WTC11 (cell line): Measurements from ENCODE around the gene BEST4. TPM values are rescaled to one million over a fixed set of nuclear protein-coding genes. Genes with fewer than 3 reads are reported as not detected.
A peak's percentile ranks its signal among the peaks of the same experiment; 100 is the strongest.

ENCODE experiments used
- ATAC-seq: fragments of 200-7000 bp; cut with Tn5 transposase; 2 replicates; pipeline ENCODE4 v1.10.0; 2021; ENCODE audit warnings: mild to moderate bottlenecking, moderate library complexity
- CTCF ChIA-PET: fragments of 300-600 bp; sonication (Branson Sonifier 250); formaldehyde crosslinking; loops from one replicate; lab custom pipeline; 2021; ENCODE audit warnings: antibody characterized with exemption; lab: Charles Lee
- POLR2A ChIA-PET: fragments of 350-600 bp; sonication (Branson Sonifier 250); formaldehyde crosslinking; loops from one replicate; lab custom pipeline; 2021; ENCODE audit warnings: antibody characterized with exemption; lab: Charles Lee
- DNase-seq: peaks from one replicate; pipeline ENCODE4 v3.0.0; 2021; ENCODE audit warnings: low spot score
- H3K27ac Mint-ChIP-seq: 2 replicates; pipeline ENCODE4 v1.8.0; 2021; ENCODE audit warnings: mixed read lengths
- H3K27me3 Mint-ChIP-seq: 2 replicates; pipeline ENCODE4 v1.8.0; 2021; ENCODE audit warnings: low read depth, mild to moderate bottlenecking, moderate library complexity, mixed read lengths
- H3K36me3 Mint-ChIP-seq: 2 replicates; pipeline ENCODE4 v1.8.0; 2021; ENCODE audit warnings: mixed read lengths
- H3K4me1 Mint-ChIP-seq: 2 replicates; pipeline ENCODE4 v1.8.0; 2022; ENCODE audit warnings: mixed read lengths
- H3K4me3 Mint-ChIP-seq: 2 replicates; pipeline ENCODE4 v1.8.0; 2021; ENCODE audit warnings: mild to moderate bottlenecking, moderate library complexity, mixed read lengths
- H3K9me3 Mint-ChIP-seq: 2 replicates; pipeline ENCODE4 v1.8.0; 2021; ENCODE audit warnings: mixed read lengths
- ATF6 ChIP-seq: sonication (generic); formaldehyde crosslinking; IDR thresholded peaks from 2 replicates; pipeline ENCODE4 v1.8.1; 2023; ENCODE audit warnings: mild to moderate bottlenecking, missing genetic modification reagents
- CBFB ChIP-seq: sonication (generic); formaldehyde crosslinking; IDR thresholded peaks from 2 replicates; pipeline ENCODE4 v1.8.1; 2022; ENCODE audit warnings: mild to moderate bottlenecking, low read depth, missing genetic modification reagents
- ELF4 ChIP-seq: sonication (generic); formaldehyde crosslinking; IDR thresholded peaks from 2 replicates; pipeline ENCODE4 v1.8.1; 2022; ENCODE audit warnings: low read depth, mild to moderate bottlenecking, moderate library complexity, missing genetic modification reagents
- EMX1 ChIP-seq: fragments of 250-450 bp; sonication (Bioruptor Pico); IDR thresholded peaks from 2 replicates; pipeline ENCODE4 v1.8.0; 2021; ENCODE audit warnings: mild to moderate bottlenecking
- FOXK1 ChIP-seq: sonication (generic); formaldehyde crosslinking; IDR thresholded peaks from 2 replicates; pipeline ENCODE4 v1.8.0; 2022; ENCODE audit warnings: mild to moderate bottlenecking, moderate library complexity, missing genetic modification reagents
- FOXP1 ChIP-seq: sonication (generic); formaldehyde crosslinking; IDR thresholded peaks from 2 replicates; pipeline ENCODE4 v1.8.0; 2022; ENCODE audit warnings: missing genetic modification reagents, mild to moderate bottlenecking, moderate library complexity, borderline replicate concordance
- HMGXB4 ChIP-seq: sonication (generic); formaldehyde crosslinking; IDR thresholded peaks from 2 replicates; pipeline ENCODE4 v1.8.1; 2023; ENCODE audit warnings: mild to moderate bottlenecking, moderate library complexity, missing genetic modification reagents
- KAT7 ChIP-seq: sonication (generic); formaldehyde crosslinking; IDR thresholded peaks from 2 replicates; pipeline ENCODE4 v1.8.1; 2023; ENCODE audit warnings: missing genetic modification reagents, mild to moderate bottlenecking, borderline replicate concordance
- MAX ChIP-seq: sonication (generic); formaldehyde crosslinking; IDR thresholded peaks from 2 replicates; pipeline ENCODE4 v1.8.0; 2022; ENCODE audit warnings: mild to moderate bottlenecking, missing genetic modification reagents
- NR1H2 ChIP-seq: sonication (generic); formaldehyde crosslinking; IDR thresholded peaks from 2 replicates; pipeline ENCODE4 v1.9.0; 2021; ENCODE audit warnings: mild to moderate bottlenecking, moderate library complexity, missing genetic modification reagents
- NR3C1 ChIP-seq: sonication (generic); formaldehyde crosslinking; conservative IDR thresholded peaks from 2 replicates; pipeline ENCODE4 v1.8.1; 2023; ENCODE audit warnings: low read depth, mild to moderate bottlenecking, missing genetic modification reagents
- PRRX2 ChIP-seq: fragments of 250-450 bp; sonication (Bioruptor Pico); IDR thresholded peaks from 2 replicates; pipeline ENCODE4 v1.8.0; 2021; ENCODE audit warnings: mild to moderate bottlenecking
- SOX15 ChIP-seq: fragments of 250-450 bp; sonication (Bioruptor Pico); IDR thresholded peaks from 2 replicates; pipeline ENCODE4 v1.9.0; 2021; ENCODE audit warnings: mild to moderate bottlenecking
- TCF7 ChIP-seq: sonication (generic); formaldehyde crosslinking; IDR thresholded peaks from 2 replicates; pipeline ENCODE4 v1.8.0; 2022; ENCODE audit warnings: mild to moderate bottlenecking, low read depth, missing genetic modification reagents, moderate library complexity
- ZNF512 ChIP-seq: sonication (generic); formaldehyde crosslinking; IDR thresholded peaks from 2 replicates; pipeline ENCODE4 v1.8.1; 2022; ENCODE audit warnings: missing genetic modification reagents, borderline replicate concordance
- total RNA-seq: library from RNA; stranded (reverse); gene quantifications from 3 replicates; pipeline ENCODE4 v1.2.3, GENCODE V29; 2021
- TF ChIP-seq, protein P1 (sequence below): sonication (generic); formaldehyde crosslinking; IDR thresholded peaks from 2 replicates; pipeline ENCODE4 v1.8.0; 2022; ENCODE audit warnings: mild to moderate bottlenecking, missing genetic modification reagents
- TF ChIP-seq, protein P2 (sequence below): fragments of 250-450 bp; sonication (Bioruptor Pico); IDR thresholded peaks from 2 replicates; pipeline ENCODE4 v1.9.0; 2021; ENCODE audit warnings: mild to moderate bottlenecking
- TF ChIP-seq, protein P3 (sequence below): sonication (generic); formaldehyde crosslinking; IDR thresholded peaks from 2 replicates; pipeline ENCODE4 v1.8.0; 2022; ENCODE audit warnings: mild to moderate bottlenecking, missing genetic modification reagents
- TF ChIP-seq, protein P4 (sequence below): fragments of 250-450 bp; sonication (Bioruptor Pico); IDR thresholded peaks from 2 replicates; pipeline ENCODE4 v1.9.0; 2021; ENCODE audit warnings: moderate library complexity, mild to moderate bottlenecking, inconsistent platforms, borderline replicate concordance

The BEST4 gene
- total RNA-seq, 1 experiment from 2014 or later: 1.6 TPM

GRCh38 chr1:44776730-44777068, 11.3 kb downstream of the BEST4 start:
- Mint-ChIP-seq H3K36me3 (peaks cover 49% of the 10 kb centered on the region), H3K27me3 (no peaks in the 10 kb centered on the region)
- CTCF ChIA-PET: interaction anchor here (1.7 to 2.0 kb wide), 2 partner anchors 10 to 17 kb away, joined by 5 to 9 read pairs; partner anchors contain the start of gene BEST4

DNA sequence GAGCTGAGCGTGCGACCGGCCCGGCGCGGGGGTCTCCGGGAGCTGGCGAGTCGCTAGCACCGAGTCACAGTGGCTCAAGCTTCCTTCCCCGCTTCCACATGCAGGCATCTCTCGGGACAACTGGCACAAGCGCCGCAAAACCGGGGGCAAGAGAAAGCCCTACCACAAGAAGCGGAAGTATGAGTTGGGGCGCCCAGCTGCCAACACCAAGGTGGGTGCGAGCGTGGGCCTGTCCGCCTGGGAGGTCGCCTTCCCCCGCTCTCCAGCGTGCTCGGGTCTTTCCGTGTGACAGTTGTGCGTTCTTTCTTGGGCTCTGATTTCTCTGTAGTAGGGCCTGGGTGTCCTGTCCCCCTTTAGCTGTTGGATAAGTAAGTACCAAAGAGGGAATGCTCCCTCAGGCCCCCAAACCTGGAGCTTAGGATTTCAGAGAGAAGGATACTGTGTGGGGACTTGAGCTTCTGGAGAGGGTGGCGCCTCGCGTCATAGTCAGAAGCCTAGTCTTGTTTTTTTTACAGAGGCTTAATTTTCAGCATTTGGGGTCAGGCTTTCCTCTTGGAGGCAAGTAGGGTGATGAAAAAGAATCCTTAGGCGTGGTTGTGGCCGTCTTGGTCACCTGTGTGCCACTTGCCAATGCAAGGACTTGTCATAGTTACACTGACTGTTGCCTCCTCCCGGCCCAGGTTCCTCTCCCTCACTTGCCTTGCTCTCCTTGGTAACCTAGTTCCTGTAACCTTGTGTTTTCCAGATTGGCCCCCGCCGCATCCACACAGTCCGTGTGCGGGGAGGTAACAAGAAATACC, 11.8 kb downstream of the BEST4 start:
- Mint-ChIP-seq H3K4me1 (peaks cover 22% of the 10 kb centered on the region), H3K4me3 (peak overlapping the region; percentile 87), H3K36me3 (peaks cover 49% of the 10 kb centered on the region), H3K9me3 (no peaks in the 10 kb centered on the region), H3K27me3 (no peaks in the 10 kb centered on the region), H3K27ac (peak overlapping the region; percentile 92)
- CTCF ChIA-PET: interaction anchor here (1.7 to 2.0 kb wide), 2 partner anchors 11 to 17 kb away, joined by 5 to 9 read pairs; partner anchors contain the start of gene BEST4
- no peak for ATAC-seq
- POLR2A ChIA-PET: interaction anchor here (0.6 to 2.8 kb wide), 17 partner anchors 8 to 1126 kb away, joined by 3 to 19 read pairs (median 4); partner anchors contain the start of genes ARMH1, BTBD19, HECTD3 and KDM4A
- DNase-seq: no peak
- TF ChIP-seq PRRX2 (0 out of 2 replicates have a peak, but pooled peaks have one; percentile 12), HMGXB4 (CRISPR knock-in tag) (peak; percentile 30; the same call in 1 of the 2 replicates), ATF6 (0 out of 2 replicates have a peak, but pooled peaks have one; percentile 16), SOX15 (CRISPR knock-in tag) (no peak), KAT7 (CRISPR knock-in tag) (0 out of 2 replicates have a peak, but pooled peaks have one; percentile 2), FOXK1 (CRISPR knock-in tag) (no peak), NR3C1 (CRISPR knock-in tag) (no peak), NR1H2 (CRISPR knock-in tag) (0 out of 2 replicates have a peak, but pooled peaks have one; percentile 11), ELF4 (peak; percentile 82; the same call in 1 of the 2 replicates), TCF7 (CRISPR knock-in tag) (0 out of 2 replicates have a peak, but pooled peaks have one; percentile 2)
- TF ChIP-seq, protein P1, sequence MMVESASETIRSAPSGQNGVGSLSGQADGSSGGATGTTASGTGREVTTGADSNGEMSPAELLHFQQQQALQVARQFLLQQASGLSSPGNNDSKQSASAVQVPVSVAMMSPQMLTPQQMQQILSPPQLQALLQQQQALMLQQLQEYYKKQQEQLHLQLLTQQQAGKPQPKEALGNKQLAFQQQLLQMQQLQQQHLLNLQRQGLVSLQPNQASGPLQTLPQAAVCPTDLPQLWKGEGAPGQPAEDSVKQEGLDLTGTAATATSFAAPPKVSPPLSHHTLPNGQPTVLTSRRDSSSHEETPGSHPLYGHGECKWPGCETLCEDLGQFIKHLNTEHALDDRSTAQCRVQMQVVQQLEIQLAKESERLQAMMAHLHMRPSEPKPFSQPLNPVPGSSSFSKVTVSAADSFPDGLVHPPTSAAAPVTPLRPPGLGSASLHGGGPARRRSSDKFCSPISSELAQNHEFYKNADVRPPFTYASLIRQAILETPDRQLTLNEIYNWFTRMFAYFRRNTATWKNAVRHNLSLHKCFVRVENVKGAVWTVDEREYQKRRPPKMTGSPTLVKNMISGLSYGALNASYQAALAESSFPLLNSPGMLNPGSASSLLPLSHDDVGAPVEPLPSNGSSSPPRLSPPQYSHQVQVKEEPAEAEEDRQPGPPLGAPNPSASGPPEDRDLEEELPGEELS (CRISPR knock-in tag): 0 out of 2 replicates have a peak, but pooled peaks have one; percentile 49
- TF ChIP-seq, protein P2, sequence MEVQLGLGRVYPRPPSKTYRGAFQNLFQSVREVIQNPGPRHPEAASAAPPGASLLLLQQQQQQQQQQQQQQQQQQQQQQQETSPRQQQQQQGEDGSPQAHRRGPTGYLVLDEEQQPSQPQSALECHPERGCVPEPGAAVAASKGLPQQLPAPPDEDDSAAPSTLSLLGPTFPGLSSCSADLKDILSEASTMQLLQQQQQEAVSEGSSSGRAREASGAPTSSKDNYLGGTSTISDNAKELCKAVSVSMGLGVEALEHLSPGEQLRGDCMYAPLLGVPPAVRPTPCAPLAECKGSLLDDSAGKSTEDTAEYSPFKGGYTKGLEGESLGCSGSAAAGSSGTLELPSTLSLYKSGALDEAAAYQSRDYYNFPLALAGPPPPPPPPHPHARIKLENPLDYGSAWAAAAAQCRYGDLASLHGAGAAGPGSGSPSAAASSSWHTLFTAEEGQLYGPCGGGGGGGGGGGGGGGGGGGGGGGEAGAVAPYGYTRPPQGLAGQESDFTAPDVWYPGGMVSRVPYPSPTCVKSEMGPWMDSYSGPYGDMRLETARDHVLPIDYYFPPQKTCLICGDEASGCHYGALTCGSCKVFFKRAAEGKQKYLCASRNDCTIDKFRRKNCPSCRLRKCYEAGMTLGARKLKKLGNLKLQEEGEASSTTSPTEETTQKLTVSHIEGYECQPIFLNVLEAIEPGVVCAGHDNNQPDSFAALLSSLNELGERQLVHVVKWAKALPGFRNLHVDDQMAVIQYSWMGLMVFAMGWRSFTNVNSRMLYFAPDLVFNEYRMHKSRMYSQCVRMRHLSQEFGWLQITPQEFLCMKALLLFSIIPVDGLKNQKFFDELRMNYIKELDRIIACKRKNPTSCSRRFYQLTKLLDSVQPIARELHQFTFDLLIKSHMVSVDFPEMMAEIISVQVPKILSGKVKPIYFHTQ (CRISPR knock-in tag): 0 out of 2 replicates have a peak, but pooled peaks have one; percentile 6
- TF ChIP-seq, protein P3, sequence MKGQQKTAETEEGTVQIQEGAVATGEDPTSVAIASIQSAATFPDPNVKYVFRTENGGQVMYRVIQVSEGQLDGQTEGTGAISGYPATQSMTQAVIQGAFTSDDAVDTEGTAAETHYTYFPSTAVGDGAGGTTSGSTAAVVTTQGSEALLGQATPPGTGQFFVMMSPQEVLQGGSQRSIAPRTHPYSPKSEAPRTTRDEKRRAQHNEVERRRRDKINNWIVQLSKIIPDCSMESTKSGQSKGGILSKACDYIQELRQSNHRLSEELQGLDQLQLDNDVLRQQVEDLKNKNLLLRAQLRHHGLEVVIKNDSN (CRISPR knock-in tag): no peak

More at GRCh38 chr1:44776730-44777068, 11.3 kb downstream of the BEST4 start:
- no peak for DNase-seq
- no peaks in the 10 kb centered on the region for H3K9me3 Mint-ChIP-seq
- POLR2A ChIA-PET: interaction anchor here (1.1 to 2.8 kb wide), 4 partner anchors 8 to 745 kb away, joined by 3 to 19 read pairs (median 12); partner anchors contain the start of gene PRDX1
- H3K27ac Mint-ChIP-seq: peak overlapping the region; percentile 92
- ATAC-seq: no peak
- H3K4me1 Mint-ChIP-seq: peaks cover 22% of the 10 kb centered on the region
- H3K4me3 Mint-ChIP-seq: peak overlapping the region; percentile 87
- TF ChIP-seq FOXP1 (CRISPR knock-in tag): no peak
- TF ChIP-seq ZNF512 (CRISPR knock-in tag): no peak
- TF ChIP-seq, protein P4, sequence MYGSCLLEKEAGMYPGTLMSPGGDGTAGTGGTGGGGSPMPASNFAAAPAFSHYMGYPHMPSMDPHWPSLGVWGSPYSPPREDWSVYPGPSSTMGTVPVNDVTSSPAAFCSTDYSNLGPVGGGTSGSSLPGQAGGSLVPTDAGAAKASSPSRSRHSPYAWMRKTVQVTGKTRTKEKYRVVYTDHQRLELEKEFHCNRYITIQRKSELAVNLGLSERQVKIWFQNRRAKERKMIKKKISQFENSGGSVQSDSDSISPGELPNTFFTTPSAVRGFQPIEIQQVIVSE: no peak
- TF ChIP-seq CBFB (CRISPR knock-in tag): no peak
- TF ChIP-seq EMX1 (CRISPR knock-in tag): no peak
- no peak for TF ChIP-seq MAX
- TF ChIP-seq, all 79 proteins: peak for 0
